NAMALWA (cell line): ENCODE measurements around the gene PPCDC.

Source experiments
- DNase-seq: peaks from one replicate; pipeline ENCODE4 v3.0.0-alpha.2; 2015; ENCODE audit warnings: low spot score

Gene PPCDC

GRCh38 chr15:75023181-75023871 is at the start of gene PPCDC:
Gene PPCDC (plus strand): TSS chr15:75023590. CDS start chr15:75028319, 4,729 bp downstream.
- peak; percentile 97 for DNase-seq

- DNase-seq: no peak
Observed at GRCh38 chr15:74976159-74976558, 47.2 kb upstream of the PPCDC start.

- no peak for DNase-seq
Observed at GRCh38 chr15:74977599-74977998, 45.8 kb upstream of the PPCDC start.

DNA sequence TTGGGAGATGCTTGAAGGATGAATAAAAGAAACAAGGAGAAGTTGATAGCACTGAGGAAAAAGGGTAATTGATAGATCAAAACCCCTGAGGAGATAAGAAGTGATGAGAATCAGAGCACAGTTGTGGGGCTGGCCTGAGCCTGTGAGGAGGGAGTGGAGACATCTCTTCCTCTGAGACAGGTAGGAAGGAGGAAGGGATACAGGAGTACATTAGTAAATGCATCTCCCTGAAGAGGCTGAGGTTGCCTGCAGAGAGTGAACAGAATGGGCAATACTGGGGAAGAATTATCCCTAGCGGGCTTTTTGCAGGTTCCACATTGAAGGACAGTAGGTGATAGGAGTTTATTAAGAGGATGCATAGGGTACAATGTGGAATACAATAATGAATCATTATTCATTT is 45.3 kb upstream of the PPCDC start:
- no peak for DNase-seq

DNA sequence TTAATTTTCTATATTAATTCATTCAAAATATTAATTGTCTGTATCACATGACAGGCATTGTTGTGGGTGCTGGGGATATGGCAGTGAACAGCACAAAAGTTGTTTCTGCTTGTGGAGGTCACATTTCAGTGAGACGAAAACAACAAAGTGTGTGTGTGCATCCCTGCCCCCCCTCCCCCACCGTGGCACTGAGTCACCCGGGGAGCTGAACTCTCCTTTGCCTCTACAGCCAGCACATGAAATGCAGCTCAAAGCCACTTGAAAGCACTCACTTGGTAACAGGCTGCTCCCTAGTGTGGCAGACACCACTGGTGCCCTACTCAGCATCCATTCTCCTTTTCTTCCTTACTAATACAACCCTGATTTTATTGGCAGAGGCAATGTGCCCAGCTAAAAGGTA is 44.9 kb upstream of the PPCDC start:
- no peak for DNase-seq

GRCh38 chr15:74982183-74982582 is 41.2 kb upstream of the PPCDC start:
- DNase-seq: no peak

DNA sequence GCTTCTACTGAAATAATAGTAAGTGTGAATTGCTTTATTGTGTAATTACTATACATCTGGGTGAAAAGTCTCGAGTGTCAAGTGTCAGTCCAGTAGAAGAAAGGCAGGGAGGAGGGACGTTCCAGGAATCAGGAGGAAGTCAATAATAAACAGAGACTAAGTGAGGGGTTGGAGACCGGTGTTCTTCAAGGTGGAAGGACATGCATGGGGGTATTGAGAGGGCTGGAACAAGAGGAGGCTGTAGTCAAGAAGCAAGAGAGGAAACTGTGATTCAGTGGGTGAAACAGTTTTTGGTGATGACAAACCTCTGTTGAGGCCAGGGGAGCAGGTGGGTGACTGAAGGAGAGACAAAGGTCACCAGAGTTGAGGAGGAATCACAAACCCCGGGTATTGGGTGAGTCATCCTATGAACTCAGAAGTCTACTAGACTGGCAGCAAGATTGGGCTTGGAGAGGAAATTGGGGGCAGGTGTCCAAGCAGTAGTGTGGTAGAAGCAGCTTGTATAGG is 39.6 kb upstream of the PPCDC start:
- DNase-seq: no peak

- DNase-seq: peak; percentile 66
Observed at GRCh38 chr15:74988007-74988800, 35.2 kb upstream of the PPCDC start.

DNA sequence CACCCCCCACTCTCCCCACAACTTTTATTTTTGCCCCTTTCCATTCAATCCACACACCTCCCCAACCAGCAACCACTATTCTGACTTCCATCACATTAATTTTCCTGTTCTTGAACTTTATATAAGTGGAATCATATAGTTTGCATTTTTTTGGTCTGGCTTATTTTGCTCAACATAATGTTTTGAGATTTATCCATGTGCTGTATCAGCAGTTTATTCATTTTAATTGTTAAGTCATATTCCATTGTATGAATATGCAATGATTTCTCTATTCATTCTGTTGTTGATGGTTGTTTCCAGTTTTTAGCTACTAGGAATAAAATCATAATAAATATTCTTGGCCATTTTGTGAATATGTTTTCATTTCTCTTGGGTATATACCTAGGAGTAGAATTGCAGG is 33.9 kb upstream of the PPCDC start:
- no peak for DNase-seq

GRCh38 chr15:74992619-74993018 is 30.8 kb upstream of the PPCDC start:
- DNase-seq: no peak

DNA sequence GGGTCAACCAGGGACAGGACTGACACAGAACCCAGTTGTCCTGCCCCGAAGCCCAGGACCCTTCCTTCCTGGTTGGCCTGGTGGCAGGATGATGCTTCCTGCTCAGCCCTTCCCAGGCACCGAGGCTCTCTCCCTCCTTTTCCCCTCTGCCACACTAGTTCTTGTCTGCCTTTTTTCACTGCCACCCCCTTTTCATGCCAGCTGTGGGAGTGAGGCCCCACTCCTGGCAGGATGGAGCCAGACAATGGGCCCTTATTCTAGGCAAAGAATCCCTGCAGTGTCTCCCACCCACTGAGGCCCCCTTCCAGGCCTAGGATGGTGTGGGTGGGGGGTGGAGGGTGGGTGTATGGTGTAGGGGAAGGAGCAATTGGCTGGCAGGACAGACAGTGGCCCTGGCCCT is 29.2 kb upstream of the PPCDC start:
- no peak for DNase-seq

DNA sequence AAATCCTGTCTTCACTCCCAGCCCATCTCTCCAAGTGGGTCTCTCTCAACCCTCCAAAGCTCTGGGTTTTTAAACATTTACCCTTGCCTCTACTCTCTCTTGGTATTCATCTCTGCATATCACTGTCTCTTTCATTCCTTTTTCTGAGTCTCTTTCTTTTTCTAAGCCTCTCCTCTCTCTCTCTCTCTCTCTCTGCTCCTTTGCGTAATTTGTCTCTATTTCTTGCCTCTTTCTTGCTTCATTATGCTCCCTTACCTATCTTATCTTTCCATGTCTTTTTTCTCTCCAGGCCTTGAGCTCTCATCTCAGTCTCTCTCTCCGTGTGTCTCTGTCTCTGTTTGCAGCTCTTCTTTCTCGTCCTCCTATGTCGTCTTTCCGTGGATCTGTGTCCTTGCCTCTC is 28.7 kb upstream of the PPCDC start:
- no peak for DNase-seq

GRCh38 chr15:74995182-74995778 is 28.1 kb upstream of the PPCDC start, which contains the start of gene SCAMP5:
Gene SCAMP5 (plus strand): TSS chr15:74995563. CDS start chr15:75011840, 16,277 bp downstream.
- peak; percentile 93 for DNase-seq

DNA sequence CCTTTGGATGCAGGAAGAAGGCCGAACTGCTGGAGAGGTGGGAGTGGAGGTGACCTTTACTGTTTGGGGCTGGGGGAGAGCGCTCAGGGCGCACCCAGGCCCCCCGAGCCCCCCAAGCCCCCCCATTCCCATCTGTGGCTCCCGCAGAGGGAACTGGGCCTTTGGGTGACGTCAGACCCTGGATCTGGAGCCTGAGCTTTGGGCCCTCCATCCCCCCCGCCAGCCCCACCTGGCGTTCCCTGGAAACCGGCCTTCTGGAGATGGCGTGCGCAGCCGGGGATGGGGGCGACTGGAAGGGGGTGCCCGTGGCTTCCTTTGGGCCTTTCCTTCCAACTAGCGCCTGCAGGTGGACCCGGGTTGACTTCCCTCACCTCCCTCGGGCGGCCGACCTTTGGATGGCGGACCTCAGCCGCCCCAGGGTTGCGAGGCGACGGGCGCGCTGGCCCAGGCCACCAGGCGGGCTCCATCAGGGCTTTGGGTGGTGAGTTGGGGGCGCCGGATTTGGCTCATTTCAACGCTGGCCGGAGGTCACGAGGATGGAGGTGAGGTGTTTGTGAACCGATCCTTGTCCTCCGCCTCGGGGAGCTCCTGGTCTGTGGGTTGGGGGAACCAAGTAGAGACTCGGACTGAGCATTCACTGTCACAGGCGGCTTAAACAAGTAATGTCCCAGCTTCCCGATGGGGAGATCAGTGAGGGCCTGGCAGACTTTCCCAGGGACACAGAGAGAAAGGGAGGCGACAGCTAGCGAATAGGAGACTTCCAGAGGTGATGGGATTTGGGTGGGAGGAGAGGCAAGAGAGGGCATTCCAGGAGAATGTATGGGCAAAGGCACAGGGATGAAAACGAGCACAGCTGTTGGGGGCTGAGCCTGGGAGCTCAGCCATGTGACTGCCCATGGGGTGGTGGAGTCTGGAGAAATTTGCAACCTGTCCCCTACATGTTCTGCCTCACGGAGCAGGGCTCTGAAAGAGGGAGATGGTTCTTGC is 27.3 kb upstream of the PPCDC start:
- no peak for DNase-seq

GRCh38 chr15:74997141-74997540 is 26.2 kb upstream of the PPCDC start:
- DNase-seq: no peak

GRCh38 chr15:74997543-74997942 is 25.8 kb upstream of the PPCDC start:
- no peak for DNase-seq

DNA sequence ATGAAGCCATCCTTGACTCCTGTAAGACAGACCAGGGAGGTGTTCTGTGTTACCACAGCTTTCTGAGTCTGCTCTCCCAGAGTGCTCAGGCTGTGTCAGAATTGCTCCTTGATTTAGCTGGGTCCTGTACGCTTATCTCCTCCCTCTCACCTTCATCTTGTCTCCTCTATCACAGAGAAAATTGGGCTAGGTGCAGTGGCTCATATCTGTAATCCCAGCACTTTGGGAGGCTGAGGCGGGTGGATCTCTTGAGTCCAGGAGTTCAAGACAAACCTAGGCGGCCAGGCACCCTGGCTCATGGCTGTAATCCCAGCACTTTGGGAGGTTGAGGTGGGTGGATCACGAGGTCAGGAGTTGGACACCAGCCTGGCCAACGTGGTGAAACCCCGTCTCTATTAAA is 22.1 kb upstream of the PPCDC start:
- no peak for DNase-seq

DNA sequence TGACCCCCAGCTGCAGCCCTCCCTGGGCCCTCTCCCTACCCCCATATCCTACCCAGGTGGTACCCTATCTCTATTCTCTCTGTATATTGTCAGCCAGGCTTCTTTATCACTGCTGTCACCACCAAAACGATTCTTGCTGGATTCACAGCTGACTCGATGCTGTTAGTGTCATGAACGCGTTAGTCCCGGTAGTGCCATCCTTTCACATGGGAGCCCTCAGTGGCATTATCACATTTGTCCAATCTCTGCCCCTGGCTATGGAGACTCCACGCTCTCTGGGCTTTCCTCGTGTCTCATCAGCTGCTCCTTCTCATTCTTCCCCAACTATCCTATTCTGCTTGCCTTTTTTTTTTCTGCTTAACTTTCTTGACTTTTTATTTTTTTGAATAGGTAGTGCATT is 21.0 kb upstream of the PPCDC start:
- no peak for DNase-seq

- no peak for DNase-seq
Observed at GRCh38 chr15:75007216-75007615, 16.2 kb upstream of the PPCDC start.

DNA sequence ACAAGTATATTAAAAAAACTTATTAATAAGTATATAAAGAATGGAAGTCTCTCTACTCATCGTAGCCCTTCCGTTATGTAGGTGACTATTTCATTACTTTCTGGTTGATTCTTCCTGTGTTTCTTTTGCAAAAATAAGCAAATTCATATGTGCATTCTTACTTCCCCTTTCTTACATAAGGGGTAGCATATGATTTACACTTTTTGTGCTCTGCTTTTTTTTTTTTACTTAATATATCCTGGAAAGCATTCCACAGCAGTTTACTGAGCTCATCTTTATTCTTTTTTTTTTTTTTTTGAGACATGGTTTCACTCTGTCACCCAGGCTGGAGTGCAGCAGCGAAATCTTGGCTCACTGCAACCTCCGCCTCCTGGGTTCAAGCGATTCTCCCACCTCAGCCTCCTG is 15.2 kb upstream of the PPCDC start:
- peak; percentile 72 for DNase-seq

- DNase-seq: peak; percentile 90
Observed at GRCh38 chr15:75008629-75009326, 14.6 kb upstream of the PPCDC start.
